Heart right ventricle (tissue), 16 donors: ENCODE data around the gene MBOAT7. TPM values are rescaled to one million over a fixed set of nuclear protein-coding genes. Genes with fewer than 3 reads are reported as not detected.

ENCODE experiments used
- ATAC-seq, 8 donors: fragments of 200-7000 bp; cut with Tn5 transposase; one replicate each; pipeline ENCODE4 v1.9.1; 2020; ENCODE audit warnings: mild to moderate bottlenecking in 8 of 8, moderate library complexity in 8 of 8, moderate number of reproducible peaks in 1 of 8
- DNase-seq, 2 donors: peaks; one replicate each; pipeline ENCODE4 v3.0.0-alpha.2; 2020
- H3K27ac ChIP-seq, 10 donors: fragments of 200-600 bp; sonication (generic) in 2 of 10; one replicate each; pipeline versions ENCODE4 v1.5.0 to v1.8.0; 2020 to 2022; ENCODE audit warnings: mild to moderate bottlenecking in 3 of 10
- H3K27me3 ChIP-seq, 7 donors: fragments of 200-600 bp; one replicate each; pipeline ENCODE4 v1.8.0; 2021 to 2022; ENCODE audit warnings: mild to moderate bottlenecking in 2 of 7
- H3K36me3 ChIP-seq, 9 donors: fragments of 200-600 bp; sonication (generic) in 1 of 9; one replicate each; pipeline versions ENCODE4 v1.5.0 to v1.8.0; 2020 to 2022; ENCODE audit warnings: mild to moderate bottlenecking in 2 of 9
- H3K4me1 ChIP-seq, 9 donors: fragments of 200-600 bp; sonication (generic) in 1 of 9; one replicate each; pipeline versions ENCODE4 v1.5.0 to v1.8.0; 2020 to 2022; ENCODE audit warnings: mild to moderate bottlenecking in 4 of 9
- H3K4me3 ChIP-seq, 10 donors: fragments of 200-600 bp; sonication (generic) in 2 of 10; one replicate each; pipeline versions ENCODE4 v1.5.0 to v1.8.0; 2020 to 2022; ENCODE audit warnings: mild to moderate bottlenecking in 7 of 10, moderate library complexity in 2 of 10
- H3K9me3 ChIP-seq, 11 donors: fragments of 200-600 bp in 10 of 11; sonication (generic) in 2 of 11; one replicate each; pipeline versions ENCODE4 v1.5.0 to v1.8.0; 2013 to 2022; ENCODE audit warnings: mild to moderate bottlenecking in 2 of 11, control low read depth in 1 of 11, moderate library complexity in 1 of 11
- WGBS, 2 donors: extraction: QIAGEN DNeasy Blood & Tissue Kit; methylation state at CpG; one replicate each; pipeline ENCODE4 v1.1.7; 2013; ENCODE audit warnings: inconsistent platforms in 1 of 2; 5-methylcytosine and 5-hydroxymethylcytosine counted together
- intact Hi-C, 10 donors: fragments of 100-400 bp; cut with DNase I; formaldehyde crosslinking; loops; one replicate each; pipeline versions ENCODE4 v1.11.1 to v1.14.2; 2022
- polyA plus RNA-seq, 2 donors: library from polyadenylated mRNA; stranded (reverse); fragments of 200-250 nt; gene quantifications; one replicate each; pipeline ENCODE4 v1.2.3, GENCODE V29; 2013
- total RNA-seq, 10 donors: library from RNA; stranded (reverse); fragmentation: NEBNext Ultra II Directional in 3 of 10; extraction: Animal tissue kit (Norgen Biotek cat#: 25700) in 3 of 10; gene quantifications; one replicate each; pipeline versions ENCODE4 v1.2.1 to v1.2.4, GENCODE V29; 2021 to 2023
- TF ChIP-seq, protein P1 (sequence below), 9 donors: fragments of 200-600 bp; sonication (generic) in 2 of 9; IDR thresholded peaks; one replicate each; pipeline versions ENCODE4 v1.5.0 to v1.8.0; 2021 to 2022; ENCODE audit warnings: antibody characterized with exemption in 9 of 9, mild to moderate bottlenecking in 5 of 9, moderate library complexity in 1 of 9
- donor health status: Arrhythmogenic right ventricular cardiomyopathy.
- donor health status: ischemic (EF 13 %, LVEDD 7.1; RV severe dilation, severe dysfunction).
- donor health status: healthy with polysubstance abuse.
- donor health status: DM: no; HTN: yes; CAD: no.
- donor health status: DM: no; HTN: no; CAD: no.
- donor health status: ischemic (EF 25% LVEDD 6.9; RV normal size, moderate dysfunction).
- donor health status: ischemic (EF 25% LVEDD 5.7; RV mildly dilated, moderate dysfunction).
- donor health status: healthy.
- donor health status: DM: yes; HTN: yes; CAD: no.
- donor health status: Ischemic cardiomyopathy.
- donor health status: ischemic (EF 35%, LVEDD 5.7; RV mildly dilated, moderate dysfunction).
- donor health status: nonischemic (EF 11% LVEDD 7.7; RV severe dilation, severe dysfunction).
- donor health status: DM: yes; HTN: yes; CAD: no.
- donor health status: PGD.
- donor health status: ischemic (EF 29% LVEDD 5.4; RV normal size, mild dysfunction).
- donor health status: nonischemic (EF 23%, LVEDD 6.1; RV moderate dilation, normal function).

MBOAT7 gene
- total and polyA plus RNA-seq, 12 donors: 7.7 to 29.4 (median 15.5) TPM

DNA sequence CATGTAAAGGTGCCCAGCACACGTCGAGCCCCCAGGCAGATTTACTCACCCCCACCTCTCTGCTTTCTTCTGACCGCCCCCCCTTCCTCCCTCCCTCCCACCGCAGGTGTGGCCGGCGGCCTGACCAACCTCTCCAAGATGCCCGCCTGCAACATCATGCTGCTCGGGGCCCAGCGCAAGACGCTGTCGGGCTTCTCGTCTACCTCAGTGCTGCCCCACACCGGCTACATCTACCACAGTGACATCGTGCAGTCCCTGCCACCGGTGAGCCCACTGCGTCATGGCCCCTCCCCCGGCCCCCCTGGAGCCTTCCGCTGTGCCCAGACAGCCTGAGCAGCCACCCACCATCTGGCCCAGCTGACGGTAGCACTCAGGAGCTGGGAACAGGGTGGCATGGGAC, 65.0 kb downstream of the MBOAT7 start:
- TF ChIP-seq, protein P1, sequence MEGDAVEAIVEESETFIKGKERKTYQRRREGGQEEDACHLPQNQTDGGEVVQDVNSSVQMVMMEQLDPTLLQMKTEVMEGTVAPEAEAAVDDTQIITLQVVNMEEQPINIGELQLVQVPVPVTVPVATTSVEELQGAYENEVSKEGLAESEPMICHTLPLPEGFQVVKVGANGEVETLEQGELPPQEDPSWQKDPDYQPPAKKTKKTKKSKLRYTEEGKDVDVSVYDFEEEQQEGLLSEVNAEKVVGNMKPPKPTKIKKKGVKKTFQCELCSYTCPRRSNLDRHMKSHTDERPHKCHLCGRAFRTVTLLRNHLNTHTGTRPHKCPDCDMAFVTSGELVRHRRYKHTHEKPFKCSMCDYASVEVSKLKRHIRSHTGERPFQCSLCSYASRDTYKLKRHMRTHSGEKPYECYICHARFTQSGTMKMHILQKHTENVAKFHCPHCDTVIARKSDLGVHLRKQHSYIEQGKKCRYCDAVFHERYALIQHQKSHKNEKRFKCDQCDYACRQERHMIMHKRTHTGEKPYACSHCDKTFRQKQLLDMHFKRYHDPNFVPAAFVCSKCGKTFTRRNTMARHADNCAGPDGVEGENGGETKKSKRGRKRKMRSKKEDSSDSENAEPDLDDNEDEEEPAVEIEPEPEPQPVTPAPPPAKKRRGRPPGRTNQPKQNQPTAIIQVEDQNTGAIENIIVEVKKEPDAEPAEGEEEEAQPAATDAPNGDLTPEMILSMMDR (IDR thresholded peaks at IDR 0.05): no peak
- ATAC-seq: no peak
- H3K4me1 ChIP-seq: no peaks in the 10 kb centered on the region
- H3K36me3 ChIP-seq: peaks cover 7 to 100% (median 89%) of the 10 kb centered on the region in 9 donors
- DNase-seq: no peak
- H3K9me3 ChIP-seq: no peaks in the 10 kb centered on the region
- intact Hi-C loops: no loop called here
- no peak overlapping the region for H3K27ac ChIP-seq
- no peak overlapping the region for H3K4me3 ChIP-seq
- 92 to 94% methylated on average over 19 of the region's 19 CpGs for WGBS, 2 donors
- no peaks in the 10 kb centered on the region for H3K27me3 ChIP-seq

DNA sequence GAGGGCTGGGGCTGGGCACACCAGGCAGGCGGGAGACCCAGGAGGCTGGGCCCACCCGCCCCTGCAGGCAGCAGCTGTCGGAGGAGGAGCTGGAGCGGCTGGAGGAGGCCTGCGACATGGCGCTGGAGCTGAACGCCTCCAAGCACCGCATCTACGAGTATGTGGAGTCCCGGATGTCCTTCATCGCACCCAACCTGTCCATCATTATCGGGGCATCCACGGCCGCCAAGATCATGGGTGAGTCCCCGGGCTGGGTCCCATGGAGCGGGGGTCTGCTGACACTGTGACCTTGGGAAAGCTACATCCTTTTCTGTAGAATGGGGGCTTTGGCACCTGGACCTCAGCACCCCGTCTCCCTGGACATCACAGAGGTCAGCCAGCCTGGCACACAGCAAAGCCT, 65.7 kb downstream of the MBOAT7 start:
- TF ChIP-seq, protein P1 (IDR thresholded peaks at IDR 0.05): no peak
- ATAC-seq (no peak), DNase-seq (no peak)
- 95 to 97% methylated on average over 15 to 17 of the region's 17 CpGs for WGBS, 2 donors
- intact Hi-C loops: no loop called here
- Histone ChIP-seq H3K27me3 (no peaks in the 10 kb centered on the region), H3K4me1 (no peaks in the 10 kb centered on the region), H3K27ac (no peak overlapping the region), H3K9me3 (no peaks in the 10 kb centered on the region), H3K36me3 (peaks cover 4 to 100% (median 87%) of the 10 kb centered on the region in 9 donors), H3K4me3 (no peak overlapping the region)

Other genes with a start within 250 kb of the MBOAT7 start
- gene CACNG8, start 226.6 kb downstream of the MBOAT7 start, total RNA-seq: under 1 TPM in 9 of 10 donors, not detected in 1; 0.07 to 0.31 (median 0.14) TPM
- gene CACNG8, start 226.6 kb downstream of the MBOAT7 start, polyA plus RNA-seq: under 1 TPM; 0.03 to 0.22 TPM
- gene CACNG6, start 197.9 kb downstream of the MBOAT7 start, total RNA-seq: not detected
- not detected for gene CACNG6, start 197.9 kb downstream of the MBOAT7 start, polyA plus RNA-seq
- under 1 TPM in 2 of 10 donors, not detected in 8; 0.33 to 0.60 TPM for gene VSTM1, start 125.7 kb downstream of the MBOAT7 start, total RNA-seq
- not detected for gene VSTM1, start 125.7 kb downstream of the MBOAT7 start, polyA plus RNA-seq
- gene TARM1, start 108.2 kb downstream of the MBOAT7 start, total RNA-seq: not detected
- gene TARM1, start 108.2 kb downstream of the MBOAT7 start, polyA plus RNA-seq: not detected
- 1 to 10 TPM in 3 of 10 donors, under 1 TPM in 6, not detected in 1; 0.23 to 5.3 (median 0.40) TPM for gene OSCAR, start 88.8 kb downstream of the MBOAT7 start, total RNA-seq
- gene OSCAR, start 88.8 kb downstream of the MBOAT7 start, polyA plus RNA-seq: 1 to 10 TPM in 1 of 2 donors, under 1 TPM in 1; 0.22 to 1.0 TPM
- 100 to 1,000 TPM; 239 to 518 (median 360) TPM for gene NDUFA3, start 86.7 kb downstream of the MBOAT7 start, total RNA-seq
- 1,000 to 10,000 TPM in 1 of 2 donors, 100 to 1,000 TPM in 1; 335 to 3,395 TPM for gene NDUFA3, start 86.7 kb downstream of the MBOAT7 start, polyA plus RNA-seq
- 10 to 100 TPM; 11.0 to 16.8 (median 12.9) TPM for gene TFPT, start 73.9 kb downstream of the MBOAT7 start, total RNA-seq
- gene TFPT, start 73.9 kb downstream of the MBOAT7 start, polyA plus RNA-seq: 10 to 100 TPM; 26.0 to 33.8 TPM
- gene PRPF31, start 73.8 kb downstream of the MBOAT7 start, total RNA-seq: 10 to 100 TPM; 35.9 to 46.4 (median 43.0) TPM
- 10 to 100 TPM; 52.1 to 52.8 TPM for gene PRPF31, start 73.8 kb downstream of the MBOAT7 start, polyA plus RNA-seq
- 10 to 100 TPM; 16.0 to 25.9 (median 20.9) TPM for gene CNOT3, start 51.8 kb downstream of the MBOAT7 start, total RNA-seq
- 10 to 100 TPM; 14.5 to 27.8 TPM for gene CNOT3, start 51.8 kb downstream of the MBOAT7 start, polyA plus RNA-seq
- gene LENG1, start 29.9 kb downstream of the MBOAT7 start, total RNA-seq: 1 to 10 TPM; 5.4 to 8.4 (median 6.9) TPM
- gene LENG1, start 29.9 kb downstream of the MBOAT7 start, polyA plus RNA-seq: 10 to 100 TPM; 14.6 to 16.9 TPM
- 1 to 10 TPM in 9 of 10 donors, under 1 TPM in 1; 0.59 to 5.5 (median 2.1) TPM for gene TMC4, start 16.4 kb downstream of the MBOAT7 start, total RNA-seq
- gene TMC4, start 16.4 kb downstream of the MBOAT7 start, polyA plus RNA-seq: 10 to 100 TPM in 1 of 2 donors, 1 to 10 TPM in 1; 1.6 to 11.6 TPM
- 10 to 100 TPM; 12.1 to 24.0 (median 19.3) TPM for gene TSEN34, start 1.7 kb upstream of the MBOAT7 start, total RNA-seq
- gene TSEN34, start 1.7 kb upstream of the MBOAT7 start, polyA plus RNA-seq: 10 to 100 TPM in 1 of 2 donors, 1 to 10 TPM in 1; 5.6 to 38.0 TPM
- gene RPS9, start 11.3 kb upstream of the MBOAT7 start, total RNA-seq: 100 to 1,000 TPM; 550 to 734 (median 603) TPM
- gene RPS9, start 11.3 kb upstream of the MBOAT7 start, polyA plus RNA-seq: 1,000 to 10,000 TPM; 1,335 to 2,571 TPM
- gene LILRB3, start 33.4 kb upstream of the MBOAT7 start, total RNA-seq: 10 to 100 TPM in 1 of 10 donors, 1 to 10 TPM in 6, under 1 TPM in 3; 0.71 to 18.3 (median 2.0) TPM
- gene LILRB3, start 33.4 kb upstream of the MBOAT7 start, polyA plus RNA-seq: 1 to 10 TPM; 2.5 TPM
- 1 to 10 TPM in 6 of 10 donors, under 1 TPM in 3, not detected in 1; 0.48 to 9.4 (median 1.3) TPM for gene LILRA6, start 53.2 kb upstream of the MBOAT7 start, total RNA-seq
- gene LILRA6, start 53.2 kb upstream of the MBOAT7 start, polyA plus RNA-seq: 1 to 10 TPM; 1.1 to 1.5 TPM
- 10 to 100 TPM in 2 of 10 donors, 1 to 10 TPM in 8; 1.6 to 10.6 (median 3.2) TPM for gene LILRB5, start 67.7 kb upstream of the MBOAT7 start, total RNA-seq
- gene LILRB5, start 67.7 kb upstream of the MBOAT7 start, polyA plus RNA-seq: 1 to 10 TPM; 1.8 to 9.1 TPM
- 10 to 100 TPM in 1 of 10 donors, 1 to 10 TPM in 9; 1.1 to 20.1 (median 2.0) TPM for gene LILRB2, start 91.5 kb upstream of the MBOAT7 start, total RNA-seq
- gene LILRB2, start 91.5 kb upstream of the MBOAT7 start, polyA plus RNA-seq: 1 to 10 TPM; 2.6 to 2.8 TPM
- 1 to 10 TPM in 6 of 10 donors, under 1 TPM in 4; 0.26 to 8.5 (median 1.3) TPM for gene LILRA5, start 123.6 kb upstream of the MBOAT7 start, total RNA-seq
- 1 to 10 TPM in 1 of 2 donors, under 1 TPM in 1; 0.37 to 3.7 TPM for gene LILRA5, start 123.6 kb upstream of the MBOAT7 start, polyA plus RNA-seq
- 1 to 10 TPM in 1 of 10 donors, not detected in 9; 1.6 TPM for gene LILRA4, start 149.6 kb upstream of the MBOAT7 start, total RNA-seq
- gene LILRA4, start 149.6 kb upstream of the MBOAT7 start, polyA plus RNA-seq: not detected
- gene LAIR1, start 175.4 kb upstream of the MBOAT7 start, total RNA-seq: 10 to 100 TPM in 2 of 10 donors, 1 to 10 TPM in 8; 2.1 to 36.3 (median 4.1) TPM
- 1 to 10 TPM; 5.1 to 5.3 TPM for gene LAIR1, start 175.4 kb upstream of the MBOAT7 start, polyA plus RNA-seq
- gene TTYH1, start 225.9 kb upstream of the MBOAT7 start, total RNA-seq: 1 to 10 TPM in 5 of 10 donors, under 1 TPM in 5; 0.37 to 4.3 (median 1.0) TPM
- 1 to 10 TPM; 1.8 to 3.1 TPM for gene TTYH1, start 225.9 kb upstream of the MBOAT7 start, polyA plus RNA-seq